ENCODE measurements around the gene SPRR2A. TPM values are rescaled to one million over a fixed set of nuclear protein-coding genes. Genes with fewer than 3 reads are reported as not detected.

Gene SPRR2A
- total RNA-seq, 1 donor from 2014 or later = not detected

DNA sequence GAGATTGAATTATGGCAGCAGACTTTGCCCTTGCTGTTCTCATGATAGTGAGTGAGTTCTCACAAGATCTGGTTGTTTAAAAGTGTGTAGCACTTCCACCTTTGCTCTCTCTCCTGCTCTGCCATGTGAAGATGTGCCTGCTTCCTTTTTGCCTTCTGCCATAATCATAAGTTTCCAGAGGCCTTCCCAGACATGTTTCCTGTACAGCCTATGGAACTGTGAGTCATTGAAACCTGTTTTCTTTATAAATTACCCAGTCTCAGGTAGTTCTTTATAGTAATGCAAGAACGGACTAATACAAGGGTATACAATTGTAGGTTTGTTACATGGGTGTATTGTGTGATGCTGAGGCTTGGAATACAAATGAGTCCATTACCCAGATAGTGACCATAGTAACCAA is 22.1 kb downstream of the SPRR2A start:
- TF ChIP-seq, protein P1, sequence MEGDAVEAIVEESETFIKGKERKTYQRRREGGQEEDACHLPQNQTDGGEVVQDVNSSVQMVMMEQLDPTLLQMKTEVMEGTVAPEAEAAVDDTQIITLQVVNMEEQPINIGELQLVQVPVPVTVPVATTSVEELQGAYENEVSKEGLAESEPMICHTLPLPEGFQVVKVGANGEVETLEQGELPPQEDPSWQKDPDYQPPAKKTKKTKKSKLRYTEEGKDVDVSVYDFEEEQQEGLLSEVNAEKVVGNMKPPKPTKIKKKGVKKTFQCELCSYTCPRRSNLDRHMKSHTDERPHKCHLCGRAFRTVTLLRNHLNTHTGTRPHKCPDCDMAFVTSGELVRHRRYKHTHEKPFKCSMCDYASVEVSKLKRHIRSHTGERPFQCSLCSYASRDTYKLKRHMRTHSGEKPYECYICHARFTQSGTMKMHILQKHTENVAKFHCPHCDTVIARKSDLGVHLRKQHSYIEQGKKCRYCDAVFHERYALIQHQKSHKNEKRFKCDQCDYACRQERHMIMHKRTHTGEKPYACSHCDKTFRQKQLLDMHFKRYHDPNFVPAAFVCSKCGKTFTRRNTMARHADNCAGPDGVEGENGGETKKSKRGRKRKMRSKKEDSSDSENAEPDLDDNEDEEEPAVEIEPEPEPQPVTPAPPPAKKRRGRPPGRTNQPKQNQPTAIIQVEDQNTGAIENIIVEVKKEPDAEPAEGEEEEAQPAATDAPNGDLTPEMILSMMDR (IDR thresholded peaks at IDR 0.05) = no peak
- H3K36me3 Mint-ChIP-seq (ENCODE audit: low read depth) = no peaks in the 10 kb centered on the region
- H3K9me3 Mint-ChIP-seq (ENCODE audit: low read depth) = no peaks in the 10 kb centered on the region
- H3K27me3 Mint-ChIP-seq (ENCODE audit: low read depth) = peaks cover 2% of the 10 kb centered on the region
- H3K4me1 Mint-ChIP-seq (ENCODE audit: low read depth) = no peaks in the 10 kb centered on the region
- no peak overlapping the region for H3K27ac Mint-ChIP-seq (ENCODE audit: unreplicated experiment)
- H3K4me3 Mint-ChIP-seq (ENCODE audit: unreplicated experiment) = no peak overlapping the region
- no peak for DNase-seq (ENCODE audit: low spot score)

DNA sequence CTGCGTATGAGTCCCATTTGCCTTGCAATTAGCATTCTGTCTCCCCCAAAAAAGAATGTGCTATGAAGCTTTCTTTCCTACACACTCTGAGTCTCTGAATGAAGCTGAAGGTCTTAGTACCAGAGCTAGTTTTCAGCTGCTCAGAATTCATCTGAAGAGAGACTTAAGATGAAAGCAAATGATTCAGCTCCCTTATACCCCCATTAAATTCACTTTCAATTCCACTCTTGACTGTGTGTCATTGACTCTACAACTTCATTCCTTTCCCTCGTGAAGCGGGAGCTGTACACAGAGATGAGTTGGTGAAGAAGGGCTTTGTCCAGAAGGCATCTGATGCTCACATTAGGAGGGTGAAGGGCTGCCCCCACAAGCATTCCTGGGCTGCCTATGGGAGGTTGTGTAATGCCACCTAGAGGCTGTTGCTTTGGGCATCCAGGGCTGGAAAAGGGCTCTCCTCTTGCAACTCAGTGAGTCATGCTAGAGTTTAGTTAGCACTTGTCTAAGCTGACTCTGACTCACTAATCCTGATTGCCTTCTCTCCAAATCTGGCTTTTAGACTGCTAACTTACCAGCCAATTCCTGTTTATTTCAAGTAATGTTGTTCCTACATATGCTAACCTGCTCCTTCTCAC is 24.5 kb downstream of the SPRR2A start:
- DNase-seq (ENCODE audit: low spot score) = no peak
- Mint-ChIP-seq H3K4me3 (ENCODE audit: unreplicated experiment) (no peak overlapping the region), H3K27me3 (ENCODE audit: low read depth) (peaks cover 2% of the 10 kb centered on the region), H3K27ac (ENCODE audit: unreplicated experiment) (no peak overlapping the region), H3K9me3 (ENCODE audit: low read depth) (no peaks in the 10 kb centered on the region), H3K36me3 (ENCODE audit: low read depth) (no peaks in the 10 kb centered on the region), H3K4me1 (ENCODE audit: low read depth) (no peaks in the 10 kb centered on the region)
- TF ChIP-seq, protein P1 (IDR thresholded peaks at IDR 0.05) = no peak

DNA sequence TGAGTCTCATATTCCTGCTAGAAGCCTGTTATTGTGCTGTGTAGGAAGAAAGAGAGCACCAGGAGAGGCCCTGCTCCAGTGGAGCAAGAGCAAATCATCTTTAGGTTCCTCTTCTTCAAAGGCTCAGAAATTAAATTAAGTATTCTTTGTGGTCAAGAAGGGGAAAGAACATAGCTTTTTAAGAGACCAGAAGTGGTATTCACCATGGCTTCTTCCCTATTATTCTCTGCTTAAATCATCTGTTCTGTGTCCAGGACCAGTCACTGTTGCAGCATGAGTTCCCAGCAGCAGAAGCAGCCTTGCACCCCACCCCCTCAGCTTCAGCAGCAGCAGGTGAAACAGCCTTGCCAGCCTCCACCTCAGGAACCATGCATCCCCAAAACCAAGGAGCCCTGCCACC is 25.2 kb downstream of the SPRR2A start:
- no peak overlapping the region for H3K27ac Mint-ChIP-seq (ENCODE audit: unreplicated experiment)
- H3K9me3 Mint-ChIP-seq (ENCODE audit: low read depth) = no peaks in the 10 kb centered on the region
- TF ChIP-seq, protein P1 (IDR thresholded peaks at IDR 0.05) = no peak
- peaks cover 2% of the 10 kb centered on the region for H3K27me3 Mint-ChIP-seq (ENCODE audit: low read depth)
- no peaks in the 10 kb centered on the region for H3K4me1 Mint-ChIP-seq (ENCODE audit: low read depth)
- no peak overlapping the region for H3K4me3 Mint-ChIP-seq (ENCODE audit: unreplicated experiment)
- no peak for DNase-seq (ENCODE audit: low spot score)
- H3K36me3 Mint-ChIP-seq (ENCODE audit: low read depth) = no peaks in the 10 kb centered on the region

DNA sequence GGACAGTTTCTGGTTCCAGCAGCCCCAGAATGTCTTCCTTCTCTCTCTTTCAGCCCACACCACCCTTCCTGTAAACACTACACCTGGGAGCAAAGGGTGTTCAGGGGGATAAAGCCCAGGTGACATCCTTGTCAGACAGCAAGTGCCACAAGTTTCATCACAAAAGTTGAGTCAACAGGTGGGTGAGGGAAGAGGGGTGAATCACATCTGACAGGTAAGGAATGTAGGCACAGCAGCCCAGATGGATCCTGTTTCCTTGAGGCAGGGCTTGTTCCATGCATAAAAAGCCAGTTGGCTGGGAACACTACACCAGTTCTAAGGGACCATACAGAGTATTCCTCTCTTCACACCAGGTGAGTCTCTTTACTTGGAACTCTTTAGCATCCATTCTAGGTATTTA is 26.4 kb downstream of the SPRR2A start, which contains the start of gene SPRR1B:
SPRR1B (plus strand) TSS at position 309 of the 400 bp plus-strand sequence. CDS start 1,143 bp downstream, outside the sequence.
- DNase-seq (ENCODE audit: low spot score) = no peak

DNA sequence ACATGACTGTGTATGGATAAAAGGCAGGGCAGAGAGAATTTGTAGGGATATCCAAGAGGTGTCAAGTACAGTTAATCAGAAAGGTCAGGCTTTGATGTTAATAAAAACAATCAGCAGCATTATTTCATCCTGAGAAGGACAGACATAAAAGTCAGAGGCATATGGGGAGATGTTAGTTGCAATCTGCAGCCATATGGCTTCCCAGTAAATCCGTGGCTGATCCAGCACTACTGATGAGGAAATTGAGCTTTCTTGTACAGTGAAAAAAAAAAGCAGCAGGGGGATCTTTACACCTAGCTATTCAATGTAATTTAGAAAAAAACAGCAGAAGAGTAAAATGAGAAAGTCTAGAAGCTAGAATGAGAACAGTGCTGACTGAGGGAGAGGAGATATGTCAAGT is 28.5 kb downstream of the SPRR2A start:
- Mint-ChIP-seq H3K27me3 (ENCODE audit: low read depth) (no peaks in the 10 kb centered on the region), H3K4me3 (ENCODE audit: unreplicated experiment) (no peak overlapping the region), H3K4me1 (ENCODE audit: low read depth) (no peaks in the 10 kb centered on the region), H3K36me3 (ENCODE audit: low read depth) (no peaks in the 10 kb centered on the region), H3K9me3 (ENCODE audit: low read depth) (peaks cover 4% of the 10 kb centered on the region), H3K27ac (ENCODE audit: unreplicated experiment) (no peak overlapping the region)
- TF ChIP-seq, protein P1 (IDR thresholded peaks at IDR 0.05) = no peak
- DNase-seq (ENCODE audit: low spot score) = no peak

More for the DNA sequence above, 26.4 kb downstream of the SPRR2A start, which contains the start of gene SPRR1B:
- H3K4me3 Mint-ChIP-seq (ENCODE audit: unreplicated experiment) = no peak within 1 kb of the TSS
- H3K9me3 Mint-ChIP-seq (ENCODE audit: low read depth) = no peaks in the 10 kb centered on the region
- H3K4me1 Mint-ChIP-seq (ENCODE audit: low read depth) = no peaks in the 10 kb centered on the region
- H3K27ac Mint-ChIP-seq (ENCODE audit: unreplicated experiment) = no peak within 1 kb of the TSS
- peaks cover 2% of the 10 kb centered on the region for H3K27me3 Mint-ChIP-seq (ENCODE audit: low read depth)
- TF ChIP-seq, protein P1 (IDR thresholded peaks at IDR 0.05) = no peak
- no peaks in the 10 kb centered on the region for H3K36me3 Mint-ChIP-seq (ENCODE audit: low read depth)
